Effector memory CD4-positive, alpha-beta T cell (primary cell): ENCODE data around the gene TNFAIP2.

Experiments
- DNase-seq, 3 donors: peaks; one replicate each; pipeline ENCODE4 v3.0.0-alpha.2; 2020
- H3K27ac ChIP-seq: 2 replicates; pipeline ENCODE4 v1.7.0; 2013; ENCODE audit warnings: mild to moderate bottlenecking, low read length, moderate library complexity; ENCODE audit not compliant: insufficient read depth, poor library complexity, severe bottlenecking
- H3K27me3 ChIP-seq: replicated peaks from 2 replicates; pipeline ENCODE4 v1.7.0; 2013; ENCODE audit warnings: mild to moderate bottlenecking, low read length; ENCODE audit not compliant: insufficient read depth, control insufficient read depth, poor library complexity, severe bottlenecking
- H3K36me3 ChIP-seq: 2 replicates; pipeline ENCODE4 v1.7.0; 2013; ENCODE audit warnings: mild to moderate bottlenecking, low read length, moderate library complexity; ENCODE audit not compliant: control insufficient read depth, insufficient read depth
- H3K4me1 ChIP-seq: 2 replicates; pipeline ENCODE4 v1.7.0; 2013; ENCODE audit warnings: low read length, mild to moderate bottlenecking; ENCODE audit not compliant: control insufficient read depth, insufficient read depth, poor library complexity, severe bottlenecking
- H3K4me3 ChIP-seq: 2 replicates; pipeline ENCODE4 v1.7.0; 2013; ENCODE audit warnings: low read length, low read depth, mild to moderate bottlenecking; ENCODE audit not compliant: insufficient read depth, poor library complexity, severe bottlenecking
- H3K9me3 ChIP-seq: 2 replicates; pipeline ENCODE4 v1.7.0; 2013; ENCODE audit warnings: mild to moderate bottlenecking, low read length, moderate library complexity; ENCODE audit not compliant: control insufficient read depth

TNFAIP2 gene

GRCh38 chr14:103122585-103122946, 695 bp upstream of the TNFAIP2 start:
- Histone ChIP-seq H3K36me3 (no peaks in the 10 kb centered on the region), H3K4me1 (peaks cover 17% of the 10 kb centered on the region), H3K4me3 (no peak overlapping the region), H3K9me3 (no peaks in the 10 kb centered on the region), H3K27ac (no peak overlapping the region), H3K27me3 (peaks cover 23% of the 10 kb centered on the region)
- DNase-seq = no peak

DNA sequence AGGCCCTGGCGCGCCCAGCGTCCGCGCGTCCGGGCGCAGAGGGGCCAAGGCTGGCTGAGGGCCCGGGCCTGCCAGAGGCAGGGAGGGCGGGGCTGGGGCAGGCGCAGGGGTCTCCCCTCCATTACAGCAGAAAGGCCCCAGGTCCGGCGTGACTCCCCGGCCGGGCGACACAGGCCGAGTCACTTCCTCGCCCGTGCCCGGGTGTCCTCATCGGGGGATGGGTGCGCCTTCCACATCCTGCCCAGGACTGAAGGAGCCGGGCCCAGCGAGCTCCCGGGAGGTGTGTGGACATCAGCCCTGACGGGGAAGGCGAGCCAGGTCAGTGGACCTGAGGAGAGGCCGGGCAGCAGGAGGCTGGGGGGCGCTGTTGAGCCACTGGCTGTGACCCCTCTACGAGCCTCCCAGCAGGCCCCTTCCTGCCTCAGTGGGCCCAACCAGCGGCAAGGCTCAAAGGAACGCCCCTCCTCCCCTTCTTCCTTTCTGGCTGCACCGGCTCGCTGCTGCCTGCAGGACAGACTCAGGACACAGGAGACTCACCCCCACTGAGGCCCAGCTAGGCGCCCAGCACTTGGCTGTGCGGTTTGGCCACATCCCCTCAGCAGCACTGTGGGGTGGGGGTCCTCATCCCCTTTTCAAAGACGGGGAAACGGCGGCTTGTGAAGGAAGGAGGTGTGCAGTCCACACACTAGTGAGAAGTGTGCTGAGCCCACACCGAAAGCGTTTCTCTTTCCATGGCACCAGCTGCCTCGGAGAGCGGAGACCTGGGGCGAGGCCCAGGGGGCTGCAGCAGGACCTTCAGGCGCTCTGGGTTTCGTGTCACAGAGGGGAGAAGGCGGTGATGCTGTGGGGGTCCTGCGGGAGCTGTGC, 606 bp downstream of the TNFAIP2 start:
- no peaks in the 10 kb centered on the region for H3K9me3 ChIP-seq
- peaks cover 17% of the 10 kb centered on the region for H3K4me1 ChIP-seq
- no peak overlapping the region for H3K27ac ChIP-seq
- no peak for DNase-seq
- peak overlapping the region; percentile 29 for H3K4me3 ChIP-seq
- no peaks in the 10 kb centered on the region for H3K36me3 ChIP-seq
- H3K27me3 ChIP-seq = peaks cover 23% of the 10 kb centered on the region

GRCh38 chr14:103124501-103125001, 1.3 kb downstream of the TNFAIP2 start:
- H3K27ac ChIP-seq = no peak overlapping the region
- peaks cover 17% of the 10 kb centered on the region for H3K4me1 ChIP-seq
- no peaks in the 10 kb centered on the region for H3K9me3 ChIP-seq
- H3K36me3 ChIP-seq = no peaks in the 10 kb centered on the region
- DNase-seq = no peak
- no peak overlapping the region for H3K4me3 ChIP-seq
- H3K27me3 ChIP-seq = peaks cover 23% of the 10 kb centered on the region

DNA sequence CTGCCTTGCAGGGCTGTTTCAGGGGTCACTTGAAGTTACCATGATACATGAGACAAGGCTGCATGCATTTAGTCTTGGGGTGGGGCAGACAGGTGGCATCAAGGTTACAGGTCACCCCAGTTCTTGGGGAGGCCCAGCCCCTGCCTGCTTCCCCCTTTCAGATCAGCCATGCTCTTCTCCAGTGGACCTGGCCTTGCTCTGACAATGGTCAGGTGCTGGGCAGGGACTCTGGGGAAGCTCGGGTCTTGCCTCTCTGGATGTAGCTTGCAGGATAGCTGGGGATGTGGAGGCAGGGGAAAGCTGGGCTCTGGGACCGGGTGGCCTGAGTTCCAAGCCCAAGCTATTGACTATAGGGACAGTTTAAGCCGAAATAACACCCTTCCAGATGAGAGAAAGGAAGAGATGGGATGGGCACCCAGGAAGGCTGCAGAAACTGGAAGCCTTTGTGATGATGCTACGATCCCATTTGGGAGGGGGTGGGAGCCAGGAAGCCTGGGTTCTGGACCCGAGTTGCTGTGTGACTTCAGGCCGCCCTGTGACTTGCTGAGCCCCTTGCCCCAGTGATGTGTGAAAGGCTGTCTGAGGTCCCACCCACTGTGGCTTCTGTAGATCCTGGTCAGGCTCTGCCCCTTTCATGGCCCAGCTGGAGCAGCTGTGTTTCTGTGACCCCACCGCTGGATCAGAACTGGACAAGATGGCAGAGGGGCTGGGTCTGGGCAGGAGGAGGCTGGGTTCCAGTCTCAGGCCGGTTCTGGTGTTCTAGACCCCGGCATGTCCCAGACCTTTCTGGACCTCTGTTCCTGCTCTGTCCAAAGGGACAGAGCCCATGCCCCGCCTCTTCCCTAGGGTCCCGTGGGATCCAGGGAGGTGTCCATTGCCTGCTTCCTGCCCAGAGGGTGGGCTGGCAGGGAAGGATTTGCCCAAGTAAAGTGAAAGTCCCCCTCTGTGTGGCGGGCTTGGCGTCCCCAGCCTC, 2.1 kb downstream of the TNFAIP2 start:
- H3K27me3 ChIP-seq = peaks cover 23% of the 10 kb centered on the region
- no peak overlapping the region for H3K4me3 ChIP-seq
- H3K27ac ChIP-seq = no peak overlapping the region
- H3K9me3 ChIP-seq = no peaks in the 10 kb centered on the region
- no peak for DNase-seq
- peaks cover 17% of the 10 kb centered on the region for H3K4me1 ChIP-seq
- no peaks in the 10 kb centered on the region for H3K36me3 ChIP-seq

GRCh38 chr14:103126088-103126872, 3.0 kb downstream of the TNFAIP2 start:
- peaks cover 17% of the 10 kb centered on the region for H3K4me1 ChIP-seq
- H3K4me3 ChIP-seq = no peak overlapping the region
- no peaks in the 10 kb centered on the region for H3K36me3 ChIP-seq
- no peaks in the 10 kb centered on the region for H3K9me3 ChIP-seq
- no peak for DNase-seq
- H3K27me3 ChIP-seq = peaks cover 23% of the 10 kb centered on the region
- H3K27ac ChIP-seq = no peak overlapping the region

DNA sequence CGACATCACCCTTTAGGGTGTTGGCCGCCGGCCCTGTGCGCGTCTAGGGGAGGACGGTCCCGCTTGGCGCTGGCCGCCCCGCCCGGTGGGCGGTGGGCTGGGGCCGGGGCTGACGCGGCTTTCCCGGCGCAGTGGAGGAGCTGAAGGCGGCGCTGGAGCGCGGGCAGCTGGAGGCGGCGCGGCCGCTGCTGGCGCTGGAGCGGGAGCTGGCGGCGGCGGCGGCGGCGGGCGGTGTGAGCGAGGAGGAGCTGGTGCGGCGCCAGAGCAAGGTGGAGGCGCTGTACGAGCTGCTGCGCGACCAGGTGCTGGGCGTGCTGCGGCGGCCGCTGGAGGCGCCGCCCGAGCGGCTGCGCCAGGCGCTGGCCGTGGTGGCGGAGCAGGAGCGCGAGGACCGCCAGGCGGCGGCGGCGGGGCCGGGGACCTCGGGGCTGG, 3.6 kb downstream of the TNFAIP2 start:
- Histone ChIP-seq H3K27ac (no peak overlapping the region), H3K36me3 (no peaks in the 10 kb centered on the region), H3K4me3 (no peak overlapping the region), H3K27me3 (peaks cover 23% of the 10 kb centered on the region), H3K9me3 (no peaks in the 10 kb centered on the region), H3K4me1 (peaks cover 17% of the 10 kb centered on the region)
- no peak for DNase-seq

DNA sequence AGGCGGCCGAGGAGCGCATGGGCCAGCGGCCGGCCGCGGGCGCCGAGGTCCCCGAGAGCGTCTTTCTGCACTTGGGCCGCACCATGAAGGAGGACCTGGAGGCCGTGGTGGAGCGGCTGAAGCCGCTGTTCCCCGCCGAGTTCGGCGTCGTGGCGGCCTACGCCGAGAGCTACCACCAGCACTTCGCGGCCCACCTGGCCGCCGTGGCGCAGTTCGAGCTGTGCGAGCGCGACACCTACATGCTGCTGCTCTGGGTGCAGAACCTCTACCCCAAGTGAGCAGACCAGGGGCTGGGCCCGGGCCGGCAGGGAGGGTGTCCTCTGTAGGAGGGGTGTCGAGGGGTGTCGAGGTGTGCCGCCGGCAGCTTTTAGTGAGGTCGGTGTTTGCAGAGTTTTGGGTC, 4.1 kb downstream of the TNFAIP2 start:
- no peaks in the 10 kb centered on the region for H3K36me3 ChIP-seq
- peaks cover 19% of the 10 kb centered on the region for H3K27me3 ChIP-seq
- no peak overlapping the region for H3K4me3 ChIP-seq
- no peaks in the 10 kb centered on the region for H3K9me3 ChIP-seq
- no peak overlapping the region for H3K27ac ChIP-seq
- peaks cover 15% of the 10 kb centered on the region for H3K4me1 ChIP-seq
- no peak for DNase-seq

DNA sequence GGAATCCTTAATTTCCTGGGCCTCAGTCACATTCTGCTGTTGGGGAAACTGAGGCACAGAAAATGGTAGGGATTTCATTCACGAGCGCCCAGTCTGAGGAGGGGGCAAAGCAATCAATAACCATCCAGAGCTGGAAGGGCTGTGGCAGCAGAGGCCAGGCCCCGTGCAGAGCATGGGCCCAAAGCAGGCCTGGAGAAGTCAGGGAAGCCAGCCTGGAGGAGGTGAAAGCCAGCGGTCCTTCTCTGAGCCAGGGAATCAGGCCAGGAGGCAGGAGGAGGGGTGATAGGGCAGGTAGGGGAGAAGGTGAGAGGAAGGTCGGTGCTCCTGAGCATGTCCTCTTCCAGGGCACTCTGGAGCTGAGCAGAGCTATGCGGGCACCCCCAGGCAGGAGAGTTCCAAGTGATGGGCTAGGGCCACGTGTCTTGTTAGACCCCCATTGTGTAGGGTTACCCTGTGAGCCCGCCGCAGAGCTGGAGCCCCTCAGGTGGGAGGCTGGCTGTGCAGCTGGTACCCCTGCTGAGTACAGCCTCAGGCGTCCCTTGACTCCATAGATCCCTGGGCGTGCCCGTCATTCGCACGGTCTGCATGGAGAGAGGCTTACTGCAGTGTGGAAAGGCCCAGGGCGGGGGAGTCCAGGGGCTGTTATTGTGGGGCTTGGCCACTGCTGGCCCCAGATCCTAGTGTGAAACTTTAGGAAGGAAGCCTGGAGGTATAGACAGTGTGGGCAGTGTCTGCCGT, 4.8 kb downstream of the TNFAIP2 start:
- Histone ChIP-seq H3K9me3 (no peaks in the 10 kb centered on the region), H3K27ac (no peak overlapping the region), H3K4me3 (no peak overlapping the region), H3K27me3 (peaks cover 12% of the 10 kb centered on the region), H3K36me3 (no peaks in the 10 kb centered on the region), H3K4me1 (peaks cover 9% of the 10 kb centered on the region)
- DNase-seq = no peak
